Measurements from ENCODE around the gene CSTPP1. TPM values are rescaled to one million over a fixed set of nuclear protein-coding genes. Genes with fewer than 3 reads are reported as not detected.

Gene CSTPP1
- total and polyA plus RNA-seq, 5 experiments from 2014 or later, result 13.2 to 20.4 (median 16.1) TPM

- ATAC-seq (no peak), DNase-seq (no peak)
- peak overlapping the region in 2 of 10 donors; percentile 66 to 75 for H3K27ac Mint-ChIP-seq
- H3K9me3 Mint-ChIP-seq, result no peaks in the 10 kb centered on the region
- H3K36me3 Mint-ChIP-seq, result peaks cover 0 to 5% (median 0%) of the 10 kb centered on the region in 3 donors
- H3K4me1 Mint-ChIP-seq, result peaks cover 11 to 22% (median 16%) of the 10 kb centered on the region in 4 donors
- POLR2A ChIA-PET, result no interaction called here
- H3K27me3 Mint-ChIP-seq, result no peaks in the 10 kb centered on the region
- H3K4me3 Mint-ChIP-seq, result no peak overlapping the region
Observed at GRCh38 chr11:47148270-47148669, 211.7 kb downstream of the CSTPP1 start.

- no peak for DNase-seq
Observed at GRCh38 chr11:47148903-47149531, 212.5 kb downstream of the CSTPP1 start.

GRCh38 chr11:47149782-47150181, 213.2 kb downstream of the CSTPP1 start:
- no peaks in the 10 kb centered on the region for H3K9me3 Mint-ChIP-seq

More at GRCh38 chr11:47148903-47149531, 212.5 kb downstream of the CSTPP1 start:
- H3K4me1 Mint-ChIP-seq, result peaks cover 18 to 28% (median 22%) of the 10 kb centered on the region in 4 donors
- peak overlapping the region in 3 of 10 donors; percentile 15 to 74 (median 61) for H3K27ac Mint-ChIP-seq
- no peaks in the 10 kb centered on the region for H3K27me3 Mint-ChIP-seq
- no peak for ATAC-seq
- POLR2A ChIA-PET, result interaction anchor here (0.5 kb wide), 1 partner anchor 296 kb away, joined by 3 read pairs; no protein-coding TSS in a partner anchor
- H3K9me3 Mint-ChIP-seq, result no peaks in the 10 kb centered on the region
- H3K4me3 Mint-ChIP-seq, result peak overlapping the region in 1 of 10 donors; percentile 6
- H3K36me3 Mint-ChIP-seq, result peaks cover 0 to 5% (median 0%) of the 10 kb centered on the region in 3 donors

GRCh38 chr11:47152126-47152952, 215.8 kb downstream of the CSTPP1 start:
- H3K4me1 Mint-ChIP-seq, result peaks cover 30 to 52% (median 41%) of the 10 kb centered on the region in 4 donors
- peak overlapping the region; percentile 22 to 98 (median 95) for H3K27ac Mint-ChIP-seq
- ATAC-seq (no peak), DNase-seq (no peak)
- H3K9me3 Mint-ChIP-seq, result no peaks in the 10 kb centered on the region
- H3K36me3 Mint-ChIP-seq, result peaks cover 0 to 5% (median 0%) of the 10 kb centered on the region in 3 donors
- POLR2A ChIA-PET, result interaction anchor here (0.7 to 3.8 kb wide), 11 partner anchors 10 to 452 kb away, joined by 3 to 21 read pairs (median 4); partner anchors contain the start of genes ARFGAP2, ARHGAP1, DDB2 and ZNF408
- H3K27me3 Mint-ChIP-seq, result no peaks in the 10 kb centered on the region
- peak overlapping the region in 2 of 10 donors; percentile 9 to 33 for H3K4me3 Mint-ChIP-seq

More at GRCh38 chr11:47149782-47150181, 213.2 kb downstream of the CSTPP1 start:
- ATAC-seq (no peak), DNase-seq (no peak)
- no peak overlapping the region for H3K4me3 Mint-ChIP-seq
- H3K36me3 Mint-ChIP-seq, result peaks cover 0 to 5% (median 0%) of the 10 kb centered on the region in 3 donors
- H3K27ac Mint-ChIP-seq, result peak overlapping the region in 4 of 10 donors; percentile 8 to 76 (median 56)
- H3K4me1 Mint-ChIP-seq, result peaks cover 24 to 36% (median 29%) of the 10 kb centered on the region in 4 donors
- H3K27me3 Mint-ChIP-seq, result no peaks in the 10 kb centered on the region
- POLR2A ChIA-PET, result interaction anchor here (0.5 kb wide), 2 partner anchors 59 to 296 kb away, joined by 3 to 5 read pairs; no protein-coding TSS in a partner anchor

- H3K4me1 Mint-ChIP-seq, result peaks cover 30 to 55% (median 43%) of the 10 kb centered on the region in 4 donors
- H3K36me3 Mint-ChIP-seq, result peaks cover 0 to 5% (median 0%) of the 10 kb centered on the region in 3 donors
- no peaks in the 10 kb centered on the region for H3K9me3 Mint-ChIP-seq
- peak overlapping the region; percentile 66 to 92 (median 82) for H3K4me3 Mint-ChIP-seq
- POLR2A ChIA-PET, result interaction anchor here (0.8 to 3.8 kb wide), 11 partner anchors 9 to 453 kb away, joined by 3 to 21 read pairs (median 5); partner anchors contain the start of genes ARFGAP2, ARHGAP1, DDB2 and ZNF408
- DNase-seq (peak in 9 of 10 donors; percentile 34 to 73 (median 58)), ATAC-seq (peak; percentile 47 to 48)
- no peaks in the 10 kb centered on the region for H3K27me3 Mint-ChIP-seq
- H3K27ac Mint-ChIP-seq, result peak overlapping the region; percentile 93 to 99 (median 96)
Observed at GRCh38 chr11:47152953-47153950, 216.7 kb downstream of the CSTPP1 start.

- Mint-ChIP-seq H3K4me3 (peak overlapping the region; percentile 82 to 99 (median 87)), H3K27me3 (no peaks in the 10 kb centered on the region), H3K27ac (peak overlapping the region; percentile 93 to 99 (median 96)), H3K9me3 (no peaks in the 10 kb centered on the region), H3K36me3 (peaks cover 0 to 5% (median 0%) of the 10 kb centered on the region in 3 donors), H3K4me1 (peaks cover 30 to 55% (median 45%) of the 10 kb centered on the region in 4 donors)
- POLR2A ChIA-PET, result interaction anchor here (0.6 to 3.8 kb wide), 17 partner anchors 13 to 589 kb away, joined by 3 to 21 read pairs (median 4); partner anchors contain the start of genes ACP2, ARFGAP2, ARHGAP1 and CSTPP1
- ATAC-seq (peak; percentile 83 to 91), DNase-seq (peak in 7 of 10 donors; percentile 21 to 72 (median 52))
Observed at GRCh38 chr11:47154616-47155570, 218.3 kb downstream of the CSTPP1 start.

GRCh38 chr11:47155879-47156278, 219.3 kb downstream of the CSTPP1 start:
- POLR2A ChIA-PET, result interaction anchor here (0.5 to 3.8 kb wide), 8 partner anchors 12 to 678 kb away, joined by 3 to 21 read pairs (median 4); partner anchors contain the start of genes ACP2, ARFGAP2, CSTPP1 and DDB2
- Mint-ChIP-seq H3K27ac (peak overlapping the region; percentile 93 to 99 (median 96)), H3K9me3 (no peaks in the 10 kb centered on the region), H3K27me3 (no peaks in the 10 kb centered on the region), H3K4me1 (peaks cover 26 to 55% (median 42%) of the 10 kb centered on the region in 4 donors), H3K4me3 (peak overlapping the region; percentile 29 to 99 (median 87)), H3K36me3 (peaks cover 0 to 5% (median 0%) of the 10 kb centered on the region in 3 donors)
- ATAC-seq (no peak), DNase-seq (no peak)

- Mint-ChIP-seq H3K27ac (peak overlapping the region in 7 of 10 donors; percentile 43 to 99 (median 93)), H3K4me1 (peaks cover 24 to 56% (median 42%) of the 10 kb centered on the region in 4 donors), H3K27me3 (no peaks in the 10 kb centered on the region), H3K36me3 (peaks cover 0 to 5% (median 0%) of the 10 kb centered on the region in 3 donors), H3K9me3 (no peaks in the 10 kb centered on the region), H3K4me3 (peak overlapping the region in 1 of 10 donors; percentile 82)
- no peak for ATAC-seq
- DNase-seq, result no peak
- POLR2A ChIA-PET, result interaction anchor here (1.1 to 3.8 kb wide), 3 partner anchors 21 to 92 kb away, joined by 3 to 21 read pairs (median 10); partner anchors contain the start of genes ACP2, ARFGAP2 and DDB2
Observed at GRCh38 chr11:47156333-47156732, 219.8 kb downstream of the CSTPP1 start.

- H3K9me3 Mint-ChIP-seq, result no peaks in the 10 kb centered on the region
- H3K27ac Mint-ChIP-seq, result peak overlapping the region in 5 of 10 donors; percentile 7 to 99 (median 43)
- H3K36me3 Mint-ChIP-seq, result peaks cover 0 to 5% (median 0%) of the 10 kb centered on the region in 3 donors
- no peak overlapping the region for H3K4me3 Mint-ChIP-seq
- H3K27me3 Mint-ChIP-seq, result no peaks in the 10 kb centered on the region
- POLR2A ChIA-PET, result no interaction called here
- H3K4me1 Mint-ChIP-seq, result peaks cover 24 to 53% (median 44%) of the 10 kb centered on the region in 4 donors
- no peak for DNase-seq
- no peak for ATAC-seq
Observed at GRCh38 chr11:47156951-47157350, 220.4 kb downstream of the CSTPP1 start.

- peak overlapping the region in 9 of 10 donors; percentile 26 to 77 (median 62) for H3K27ac Mint-ChIP-seq
- no peak overlapping the region for H3K4me3 Mint-ChIP-seq
- DNase-seq, result peak in 1 of 10 donors; percentile 47
- no peaks in the 10 kb centered on the region for H3K9me3 Mint-ChIP-seq
- peaks cover 23 to 46% (median 38%) of the 10 kb centered on the region in 4 donors for H3K4me1 Mint-ChIP-seq
- no peak for ATAC-seq
- H3K27me3 Mint-ChIP-seq, result no peaks in the 10 kb centered on the region
- POLR2A ChIA-PET, result interaction anchor here (0.6 kb wide), 1 partner anchor 305 kb away, joined by 9 read pairs; no protein-coding TSS in a partner anchor
- peaks cover 0 to 6% (median 0%) of the 10 kb centered on the region in 3 donors for H3K36me3 Mint-ChIP-seq
Observed at GRCh38 chr11:47157805-47158204, 221.2 kb downstream of the CSTPP1 start.
